ENCODE measurements around the gene BMERB1.

- TF ChIP-seq CTCF (optimal IDR thresholded peaks at IDR 0.05 in 1 of 3, IDR thresholded peaks at IDR 0.05 in 1 of 3, conservative IDR thresholded peaks at IDR 0.05 in 1 of 3; ENCODE audit: extremely low read depth in 1 of 3, insufficient read depth in 2 of 3, low read length in 3 of 3) (peak in 1 of 3 experiments; percentile 11), EZH2 (IDR thresholded peaks at IDR 0.05; ENCODE audit: low read length) (no peak)
Observed at GRCh38 chr16:15592324-15592723, 157.9 kb downstream of the BMERB1 start.

Data from keratinocyte (primary cell).